ENCODE data around the gene SNRPB2.
A peak's percentile ranks its signal among the peaks of the same experiment; 100 is the strongest.

The SNRPB2 gene

GRCh38 chr20:16719421-16719820, 10.4 kb upstream of the SNRPB2 start:
- H3K9me3 ChIP-seq, result no peaks in the 10 kb centered on the region
- no peaks in the 10 kb centered on the region for H3K36me3 ChIP-seq
- H3K27me3 ChIP-seq, result peaks cover 64% of the 10 kb centered on the region
- no peak overlapping the region for H3K4me3 ChIP-seq (ENCODE audit: low read depth in 1 of 2, low read length in 1 of 2)
- H3K4me1 ChIP-seq (ENCODE audit: control insufficient read depth in 1 of 2, insufficient read depth in 1 of 2, low read depth in 1 of 2, low read length in 1 of 2), result no peaks in the 10 kb centered on the region
- TF ChIP-seq CTCF (IDR thresholded peaks at IDR 0.05), result no peak
- no peak overlapping the region for H3K27ac ChIP-seq

- Histone ChIP-seq H3K27me3 (peaks cover 51% of the 10 kb centered on the region), H3K27ac (peak overlapping the region; percentile 70), H3K4me1 (ENCODE audit: control insufficient read depth in 1 of 2, insufficient read depth in 1 of 2, low read depth in 1 of 2, low read length in 1 of 2) (peaks cover 12 to 14% of the 10 kb centered on the region in 2 experiments), H3K9me3 (no peaks in the 10 kb centered on the region), H3K36me3 (peaks cover 26% of the 10 kb centered on the region), H3K4me3 (ENCODE audit: low read depth in 1 of 2, low read length in 1 of 2) (peak overlapping the region; percentile 67 to 68)
- TF ChIP-seq CTCF (IDR thresholded peaks at IDR 0.05), result no peak
These were observed 746 bp upstream of the SNRPB2 start for GRCh38 chr20:16729080-16729479.

- peaks cover 17% of the 10 kb centered on the region for H3K27me3 ChIP-seq
- TF ChIP-seq CTCF (IDR thresholded peaks at IDR 0.05), result no peak
- H3K4me1 ChIP-seq (ENCODE audit: control insufficient read depth in 1 of 2, insufficient read depth in 1 of 2, low read depth in 1 of 2, low read length in 1 of 2), result peaks cover 12 to 14% of the 10 kb centered on the region in 2 experiments
- no peak overlapping the region for H3K27ac ChIP-seq
- H3K36me3 ChIP-seq, result peaks cover 61% of the 10 kb centered on the region
- H3K9me3 ChIP-seq, result no peaks in the 10 kb centered on the region
- H3K4me3 ChIP-seq (ENCODE audit: low read depth in 1 of 2, low read length in 1 of 2), result no peak overlapping the region
These were observed 2.8 kb downstream of the SNRPB2 start for GRCh38 chr20:16732506-16733152.

- Histone ChIP-seq H3K27me3 (peaks cover 4% of the 10 kb centered on the region), H3K27ac (no peak overlapping the region), H3K9me3 (no peaks in the 10 kb centered on the region), H3K4me3 (ENCODE audit: low read depth in 1 of 2, low read length in 1 of 2) (no peak overlapping the region), H3K36me3 (peaks cover 72% of the 10 kb centered on the region), H3K4me1 (ENCODE audit: control insufficient read depth in 1 of 2, insufficient read depth in 1 of 2, low read depth in 1 of 2, low read length in 1 of 2) (no peaks in the 10 kb centered on the region)
- no peak for TF ChIP-seq CTCF (IDR thresholded peaks at IDR 0.05)
These were observed 10.7 kb downstream of the SNRPB2 start for GRCh38 chr20:16740365-16741072.

- Histone ChIP-seq H3K9me3 (no peaks in the 10 kb centered on the region), H3K4me1 (ENCODE audit: control insufficient read depth in 1 of 2, insufficient read depth in 1 of 2, low read depth in 1 of 2, low read length in 1 of 2) (no peaks in the 10 kb centered on the region), H3K27me3 (peaks cover 26% of the 10 kb centered on the region), H3K27ac (no peak overlapping the region), H3K4me3 (ENCODE audit: low read depth in 1 of 2, low read length in 1 of 2) (no peak overlapping the region), H3K36me3 (peaks cover 35% of the 10 kb centered on the region)
- no peak for TF ChIP-seq CTCF (IDR thresholded peaks at IDR 0.05)
These were observed 14.5 kb downstream of the SNRPB2 start for GRCh38 chr20:16744178-16744807.

All from neutrophil (primary cell).